ENCODE results near the gene TANC1. TPM values are rescaled to one million over a fixed set of nuclear protein-coding genes. Genes with fewer than 3 reads are reported as not detected.

Gene TANC1
- total and polyA plus RNA-seq, 2 experiments from 2014 or later: 2.8 to 9.5 TPM

- Histone ChIP-seq H3K27ac (ENCODE audit: low read depth) (no peak overlapping the region), H3F3A (replicated peaks; ENCODE audit: low read depth) (no peaks in the 10 kb centered on the region), H3K4me3 (no peak overlapping the region), H2AFZ (no peak overlapping the region), H3K27me3 (ENCODE audit: insufficient read depth) (peaks cover 78% of the 10 kb centered on the region), H3K9me2 (ENCODE audit: insufficient read depth) (no peaks in the 10 kb centered on the region), H3K36me3 (ENCODE audit: insufficient read depth) (no peaks in the 10 kb centered on the region), H4K20me1 (replicated peaks; ENCODE audit: insufficient read depth) (peaks cover under 1% of the 10 kb centered on the region), H3K79me2 (replicated peaks; ENCODE audit: insufficient read depth) (no peaks in the 10 kb centered on the region), H3K4me1 (ENCODE audit: insufficient read depth) (peaks cover 13% of the 10 kb centered on the region), H3K4me2 (no peak overlapping the region)
- no peak overlapping the region for H3K27ac Mint-ChIP-seq
- no peaks in the 10 kb centered on the region for H3K9me3 Mint-ChIP-seq
- DNase-seq (ENCODE audit: low spot score) (no peak), ATAC-seq (no peak)
- H3K4me3 Mint-ChIP-seq: no peak overlapping the region
- H3K4me1 Mint-ChIP-seq: peaks cover 24% of the 10 kb centered on the region
- H3K36me3 Mint-ChIP-seq (ENCODE audit: low read depth): no peaks in the 10 kb centered on the region; the same call in 2 of the 3 replicates
- no peak for TF ChIP-seq CREB1 (CRISPR knock-in tag; IDR thresholded peaks at IDR 0.05; ENCODE audit: low read depth)
- TF ChIP-seq ETS1 (IDR thresholded peaks at IDR 0.05): no peak
- no peak for TF ChIP-seq POLR2AphosphoS5 (IDR thresholded peaks at IDR 0.05; ENCODE audit: low read depth)
- no peak for TF ChIP-seq ZNF114 (CRISPR knock-in tag; IDR thresholded peaks at IDR 0.05)
- TF ChIP-seq ZNF331 (CRISPR knock-in tag; IDR thresholded peaks at IDR 0.05; ENCODE audit: low read depth): no peak
- TF ChIP-seq JUNB (IDR thresholded peaks at IDR 0.05; ENCODE audit: unreplicated experiment): no peak
- TF ChIP-seq EZH2 (IDR thresholded peaks at IDR 0.05; ENCODE audit: low read depth, unreplicated experiment): no peak
- no peak for TF ChIP-seq ZNF462 (CRISPR knock-in tag; IDR thresholded peaks at IDR 0.05)
- no peak for TF ChIP-seq STAT1 (IDR thresholded peaks at IDR 0.05; ENCODE audit: unreplicated experiment)
- peaks cover 65% of the 10 kb centered on the region for H3K27me3 Mint-ChIP-seq (ENCODE audit: insufficient read depth, low read depth, poor library complexity)
Measured at GRCh38 chr2:159213296-159213695, 244.9 kb downstream of the TANC1 start.
